Measurements from ENCODE around the gene RPS6KA1.
"Not testable (repeated sequence)": the region's sequence is repeated elsewhere in the genome, so short reads cannot be mapped to it uniquely, and the experiment has no call there.

RPS6KA1 gene

DNA sequence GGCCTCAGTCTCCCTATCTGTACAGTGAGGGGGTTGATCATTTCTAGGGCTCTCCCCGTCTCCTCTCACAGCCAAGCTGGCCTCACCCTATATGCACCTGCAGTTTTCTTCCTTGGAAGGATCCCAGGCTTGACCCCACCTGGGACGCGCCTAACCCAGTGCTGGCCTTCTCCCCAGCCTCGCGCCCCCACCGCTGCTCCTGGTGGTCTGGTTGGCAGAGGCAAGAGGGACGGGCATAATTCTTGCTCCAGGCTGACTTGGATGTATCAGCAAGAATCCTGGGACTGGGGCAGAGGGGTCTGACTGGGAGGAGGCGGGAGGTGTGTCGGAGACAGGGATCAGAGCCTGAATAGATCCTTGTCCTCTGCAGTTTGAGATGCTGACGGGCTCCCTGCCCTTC is 25.2 kb downstream of the RPS6KA1 start:
- no peak for DNase-seq (ENCODE audit: low read depth in 2 of 2)

DNA sequence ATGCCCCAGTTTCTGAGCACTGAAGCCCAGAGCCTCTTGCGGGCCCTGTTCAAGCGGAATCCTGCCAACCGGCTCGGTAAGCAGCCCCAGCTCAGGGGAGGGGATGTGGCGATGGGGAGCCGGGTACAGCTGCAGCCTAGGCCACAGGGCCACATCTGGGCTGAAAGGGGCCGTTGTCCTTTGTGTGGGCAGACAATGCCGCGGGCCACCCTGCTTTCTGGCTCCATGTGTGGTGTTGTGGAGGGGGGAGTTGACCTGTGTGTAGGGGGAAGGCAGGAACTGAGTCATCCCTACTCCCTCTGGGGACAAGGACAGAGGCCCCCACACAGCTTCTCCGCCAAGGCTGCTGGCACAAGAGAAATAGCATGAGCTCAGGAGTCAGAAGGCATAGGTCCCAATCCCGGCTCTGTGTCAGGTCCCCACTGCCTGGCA is 26.0 kb downstream of the RPS6KA1 start:
- DNase-seq (ENCODE audit: low read depth in 2 of 2) = no peak

DNA sequence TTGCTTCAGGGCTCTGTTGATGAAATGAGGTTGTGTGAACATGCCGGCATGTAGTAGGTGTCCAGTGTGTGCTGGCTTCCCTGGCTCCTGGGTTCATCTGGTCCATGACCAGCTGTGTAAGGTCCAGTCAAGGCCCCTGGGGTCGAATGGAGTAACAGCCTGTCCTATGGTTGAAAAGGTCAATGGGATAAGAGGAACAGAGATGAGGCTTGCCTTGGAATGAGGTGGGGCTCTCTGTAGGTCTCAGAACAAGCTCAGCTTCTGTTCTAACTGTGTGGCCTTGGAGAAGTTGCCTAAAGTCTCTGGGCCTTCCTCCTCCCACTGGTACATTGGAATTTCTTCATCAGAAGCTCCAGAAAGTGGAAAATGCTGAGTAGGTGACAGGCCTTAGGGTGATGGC is 26.6 kb downstream of the RPS6KA1 start:
- no peak for DNase-seq (ENCODE audit: low read depth in 2 of 2)

DNA sequence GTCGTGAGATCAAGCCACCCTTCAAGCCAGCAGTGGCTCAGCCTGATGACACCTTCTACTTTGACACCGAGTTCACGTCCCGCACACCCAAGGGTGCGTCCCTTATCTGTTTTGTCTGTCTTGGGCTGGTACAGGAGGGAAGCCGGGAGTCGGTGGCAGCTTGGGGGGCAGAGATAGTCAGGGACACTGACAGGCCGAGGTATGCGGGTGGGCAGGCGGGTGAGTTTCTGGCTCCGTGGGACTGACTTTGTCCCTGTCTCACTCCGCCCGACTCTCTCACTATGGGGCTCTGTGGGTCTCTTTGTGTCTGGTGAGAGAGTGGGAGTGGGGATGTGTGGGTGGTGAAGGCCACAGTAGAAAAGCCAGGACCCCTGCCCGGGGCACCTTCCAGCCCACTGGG is 27.4 kb downstream of the RPS6KA1 start:
- no peak for DNase-seq (ENCODE audit: low read depth in 2 of 2)

DNA sequence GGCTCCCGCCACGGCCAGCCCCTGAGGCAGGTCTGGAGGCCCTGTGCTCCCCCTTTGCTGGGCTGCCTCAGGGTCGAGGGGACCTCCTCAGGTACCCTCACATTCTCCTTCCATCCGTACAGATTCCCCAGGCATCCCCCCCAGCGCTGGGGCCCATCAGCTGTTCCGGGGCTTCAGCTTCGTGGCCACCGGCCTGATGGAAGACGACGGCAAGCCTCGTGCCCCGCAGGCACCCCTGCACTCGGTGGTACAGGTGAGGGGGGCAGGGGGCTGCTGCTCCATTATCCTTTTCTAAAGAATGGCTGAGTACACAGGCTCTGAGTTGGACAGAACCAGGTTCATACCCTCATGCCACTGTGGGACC is 29.1 kb downstream of the RPS6KA1 start:
- no peak for DNase-seq (ENCODE audit: low read depth in 2 of 2)

DNA sequence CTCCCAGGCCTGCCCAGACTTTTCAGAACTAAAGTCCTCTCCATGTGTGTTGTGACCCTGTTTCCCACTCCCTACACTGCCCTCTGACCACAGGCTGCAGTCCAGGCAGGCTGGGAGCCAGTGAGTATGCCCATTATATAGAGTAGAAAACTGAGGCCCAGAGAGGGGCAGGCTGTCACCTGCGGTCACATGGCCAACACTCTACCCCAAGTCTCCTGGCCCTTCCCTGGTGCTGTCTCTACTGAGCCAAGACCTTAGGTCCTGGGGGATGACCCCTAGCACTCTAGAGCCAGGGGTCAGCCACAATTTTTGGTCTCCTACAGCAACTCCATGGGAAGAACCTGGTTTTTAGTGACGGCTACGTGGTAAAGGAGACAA is 30.8 kb downstream of the RPS6KA1 start:
- DNase-seq (ENCODE audit: low read depth in 2 of 2) = no peak

DNA sequence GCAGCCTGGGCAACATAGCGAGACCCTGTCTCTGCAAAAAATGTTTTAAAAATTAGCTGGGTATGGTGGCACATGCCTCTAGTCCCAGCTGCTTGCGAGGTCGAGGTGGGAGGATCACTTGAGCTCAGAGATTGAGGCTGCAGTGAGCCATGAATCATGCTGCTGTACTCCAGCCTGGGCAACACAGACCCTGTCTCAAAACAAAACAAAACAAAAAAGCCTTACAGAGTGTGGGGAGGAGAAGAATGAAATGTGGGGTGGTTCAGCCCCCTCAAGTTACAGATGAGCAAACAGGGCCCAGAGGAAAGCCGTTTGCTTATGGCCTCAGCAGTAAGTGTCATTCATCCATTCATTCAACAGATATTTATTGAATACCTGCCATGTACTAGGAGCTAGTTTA is 40.7 kb downstream of the RPS6KA1 start:
- no peak for DNase-seq (ENCODE audit: low read depth in 2 of 2)

DNA sequence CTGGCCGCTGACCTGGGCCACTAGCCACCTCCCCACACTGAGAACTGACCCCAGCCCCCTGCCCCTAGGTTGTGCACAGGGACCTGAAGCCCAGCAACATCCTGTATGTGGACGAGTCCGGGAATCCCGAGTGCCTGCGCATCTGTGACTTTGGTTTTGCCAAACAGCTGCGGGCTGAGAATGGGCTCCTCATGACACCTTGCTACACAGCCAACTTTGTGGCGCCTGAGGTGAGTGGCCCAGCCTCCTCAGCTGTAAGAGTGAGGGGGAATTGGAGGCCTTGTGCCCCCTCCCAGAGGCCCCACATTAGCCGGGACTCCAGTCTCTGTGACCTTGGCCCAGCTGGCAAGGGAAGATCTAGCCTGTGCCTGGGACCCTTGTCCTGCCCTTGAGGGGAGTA is 41.8 kb downstream of the RPS6KA1 start:
- DNase-seq (ENCODE audit: low read depth in 2 of 2) = no peak

DNA sequence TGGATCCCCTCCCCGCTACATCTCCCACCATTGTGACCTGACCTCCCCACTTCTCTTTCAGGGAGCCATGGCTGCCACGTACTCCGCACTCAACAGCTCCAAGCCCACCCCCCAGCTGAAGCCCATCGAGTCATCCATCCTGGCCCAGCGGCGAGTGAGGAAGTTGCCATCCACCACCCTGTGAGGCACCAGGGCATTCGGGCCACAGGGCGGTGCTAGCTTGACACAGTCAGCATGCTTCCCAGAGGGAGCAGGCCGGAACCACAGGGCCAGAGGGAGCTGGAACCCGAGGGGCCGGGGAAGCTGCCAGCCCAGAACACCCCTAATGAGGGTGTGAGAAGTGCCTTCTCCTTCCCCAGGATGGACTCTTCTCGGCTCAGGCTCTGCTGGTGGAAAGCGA is 44.5 kb downstream of the RPS6KA1 start:
- DNase-seq (ENCODE audit: low read depth in 2 of 2) = no peak

DNA sequence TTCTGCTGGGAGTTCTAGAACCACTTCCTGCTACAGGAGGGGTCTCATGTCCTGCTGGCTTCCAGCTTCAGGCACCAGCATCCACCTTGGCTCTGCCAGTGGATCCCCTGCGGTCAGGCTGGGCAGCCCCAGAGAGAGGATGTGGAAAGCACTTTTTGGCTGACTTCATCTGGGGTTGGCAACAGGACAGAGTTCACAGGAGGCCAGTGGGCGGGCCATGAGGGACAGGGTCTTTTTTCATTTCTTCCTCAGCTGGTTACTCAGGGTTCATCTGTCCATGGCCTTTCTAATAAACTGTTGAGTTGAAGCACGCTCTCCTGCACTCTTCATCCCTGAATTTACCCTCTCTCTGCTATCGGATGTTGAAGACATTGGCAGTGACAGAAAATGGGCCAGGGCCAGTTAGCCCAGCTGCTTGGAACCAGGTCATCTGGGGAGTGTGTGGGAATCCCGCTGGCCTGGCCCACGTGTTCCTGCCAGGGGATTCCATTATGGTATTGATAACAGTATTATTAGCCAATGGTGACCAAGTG is 45.2 kb downstream of the RPS6KA1 start:
- no peak for DNase-seq (ENCODE audit: low read depth in 2 of 2)

DNA sequence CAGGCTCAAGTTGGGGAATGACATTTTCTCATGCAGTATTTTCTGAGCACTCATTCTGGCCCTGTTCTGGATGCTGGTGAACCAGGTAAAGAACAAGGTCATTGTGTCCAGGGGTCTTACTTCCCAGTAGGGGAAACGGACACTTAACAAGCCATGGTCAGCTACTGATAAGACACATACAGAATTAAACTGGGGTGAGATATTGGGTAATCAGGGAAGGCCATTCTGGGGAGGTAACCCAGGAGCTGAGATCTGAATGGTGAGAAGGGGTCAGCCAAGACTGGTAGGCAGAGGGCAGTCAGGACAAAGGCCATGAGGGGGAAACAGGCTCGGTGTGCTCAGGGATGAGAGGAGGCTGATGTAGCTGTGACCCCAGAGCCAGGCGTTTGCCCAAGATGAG is 45.8 kb downstream of the RPS6KA1 start:
- no peak for DNase-seq (ENCODE audit: low read depth in 2 of 2)

DNA sequence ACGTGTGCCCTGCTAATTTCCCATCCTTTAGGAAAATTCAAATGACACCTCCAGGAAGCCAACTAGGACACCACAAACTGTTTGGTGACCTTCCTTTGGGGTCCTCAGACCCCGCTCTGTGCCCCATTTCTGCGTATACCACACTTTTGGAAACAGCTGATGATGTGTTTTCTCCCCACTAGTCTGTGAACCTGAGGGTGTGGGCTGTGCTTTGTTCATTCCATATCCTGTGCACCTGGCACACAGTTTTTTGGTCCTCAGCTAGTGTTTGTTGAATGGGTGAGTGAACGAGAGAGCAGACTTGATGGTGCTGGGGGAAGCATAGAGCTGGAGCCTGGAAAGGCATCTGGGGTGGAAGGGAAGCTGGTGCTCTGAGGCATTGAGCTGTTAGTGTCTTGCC is 48.6 kb downstream of the RPS6KA1 start:
- DNase-seq (ENCODE audit: low read depth in 2 of 2) = no peak

DNA sequence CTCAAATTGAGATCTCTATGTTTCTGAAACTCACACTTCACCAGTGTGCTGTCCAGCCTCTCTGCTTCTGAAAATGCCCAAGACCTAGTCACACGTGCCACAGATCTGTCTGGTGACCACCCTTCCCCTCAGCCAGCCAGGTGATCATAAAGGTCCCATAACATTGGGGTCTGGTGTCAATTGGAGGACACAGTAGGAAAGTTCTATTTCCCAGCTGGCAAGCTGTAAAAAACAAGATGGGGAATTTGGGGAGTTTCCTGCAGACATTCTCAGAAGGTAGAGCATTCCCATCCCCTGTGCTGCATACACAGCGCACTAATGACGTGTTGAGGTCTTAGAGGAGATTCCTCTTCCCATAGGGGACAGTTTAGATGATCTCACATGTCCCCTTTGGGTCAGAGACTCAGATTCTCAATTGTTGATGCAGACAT is 50.1 kb downstream of the RPS6KA1 start:
- DNase-seq (ENCODE audit: low read depth in 2 of 2) = no peak

DNA sequence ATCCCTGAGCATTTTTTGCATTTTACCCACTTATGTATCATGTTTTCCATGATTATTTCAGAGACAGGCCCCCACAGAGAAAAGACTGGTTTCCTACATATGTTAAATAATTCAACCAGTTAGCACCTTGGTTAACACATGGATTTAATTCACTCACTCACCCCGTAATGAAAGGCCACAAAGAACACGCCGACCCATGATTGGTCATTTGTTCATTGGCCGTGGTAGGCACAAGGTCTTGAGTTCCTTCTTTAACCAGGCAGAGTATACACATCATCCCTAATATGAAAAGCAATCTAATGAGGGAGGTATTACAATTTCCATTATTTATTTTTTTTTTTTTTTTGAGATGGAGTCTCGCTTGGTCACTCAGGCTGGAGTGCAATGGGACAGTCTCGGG is 50.6 kb downstream of the RPS6KA1 start:
- DNase-seq (ENCODE audit: low read depth in 2 of 2) = no peak

DNA sequence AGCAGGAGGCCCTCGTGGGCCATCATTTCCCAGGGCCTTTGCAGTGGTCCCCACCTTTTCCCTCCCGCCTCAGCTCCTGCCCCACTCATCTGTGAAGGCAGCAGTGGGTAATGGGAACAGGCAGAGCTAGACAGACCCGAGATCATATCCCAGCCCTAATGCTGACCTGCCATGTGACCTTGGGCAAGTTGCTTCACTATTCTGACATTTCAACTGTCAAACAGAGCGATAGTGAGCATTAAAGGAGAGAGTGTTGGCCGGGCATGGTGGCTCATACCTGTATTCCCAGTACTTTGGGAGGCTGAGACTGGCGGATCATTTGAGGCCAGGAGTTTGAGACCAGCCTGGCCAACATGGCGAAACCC is 51.7 kb downstream of the RPS6KA1 start:
- no peak for DNase-seq (ENCODE audit: low read depth in 2 of 2)

DNA sequence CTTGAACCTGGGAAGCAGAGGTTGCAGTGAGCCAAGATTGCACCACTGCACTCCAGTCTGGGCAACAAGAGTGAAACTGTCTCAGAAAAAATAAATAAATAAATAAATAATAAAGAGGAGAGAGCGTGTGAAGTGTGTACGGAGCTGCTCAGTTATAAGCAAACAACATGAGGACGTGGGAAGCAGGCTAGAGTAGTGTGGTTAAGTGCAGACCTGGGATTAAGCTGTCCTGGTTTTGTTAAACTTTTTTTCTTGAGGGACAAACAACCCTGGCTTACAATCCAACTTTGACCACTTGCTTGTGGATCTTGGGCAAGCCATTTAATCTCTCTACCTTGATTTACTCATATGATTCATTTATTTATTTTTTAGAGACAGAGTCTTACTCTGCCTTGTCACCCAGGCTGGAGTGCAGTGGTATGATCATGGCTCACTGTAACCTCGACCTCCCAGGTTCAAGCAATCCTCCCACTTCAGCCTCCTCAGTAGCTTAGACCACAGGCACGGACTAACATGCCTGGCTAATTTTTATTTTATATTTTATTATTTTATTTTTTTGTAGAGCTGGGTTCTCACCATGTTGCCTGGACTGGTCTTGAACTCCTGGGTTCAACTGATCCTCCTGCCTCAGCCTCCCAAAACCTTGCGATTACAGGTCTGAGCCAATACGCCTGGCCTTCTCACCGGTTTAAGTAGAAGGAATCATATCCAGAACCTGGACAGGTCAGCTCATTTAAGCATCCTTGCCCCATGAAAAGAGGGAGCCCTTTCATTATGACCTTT is 52.7 kb downstream of the RPS6KA1 start:
- DNase-seq (ENCODE audit: low read depth in 2 of 2) = no peak

DNA sequence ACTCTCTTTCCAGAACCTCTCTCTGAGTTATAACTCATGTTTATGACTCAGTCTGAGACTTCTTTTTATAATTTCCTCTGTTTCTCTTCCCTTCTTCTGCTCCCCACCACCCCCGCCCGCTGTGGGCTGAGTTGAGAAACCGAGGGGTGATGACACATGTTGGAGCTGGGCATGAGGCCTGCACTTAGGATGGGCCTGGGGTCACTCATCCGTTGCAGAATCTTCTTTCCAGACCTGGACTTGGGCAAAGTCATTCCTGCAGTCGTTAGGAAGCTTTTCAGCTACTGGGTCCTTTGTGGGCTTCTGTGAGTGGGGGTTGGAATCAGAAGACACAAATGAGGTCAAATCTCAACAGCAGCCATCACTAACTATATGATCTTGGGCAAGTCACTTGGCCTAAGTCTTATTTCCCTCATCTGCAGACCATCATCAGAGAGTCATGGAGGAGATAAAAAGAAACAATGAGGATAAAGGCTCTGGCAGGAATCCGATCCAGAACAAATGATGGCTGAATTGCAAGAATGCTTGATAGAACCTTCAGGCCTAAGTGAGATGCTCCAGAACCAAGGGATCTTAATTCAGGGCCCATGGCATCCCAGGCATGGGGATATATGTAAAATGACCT is 53.4 kb downstream of the RPS6KA1 start:
- DNase-seq (ENCODE audit: low read depth in 2 of 2) = peak; percentile 75 to 81

DNA sequence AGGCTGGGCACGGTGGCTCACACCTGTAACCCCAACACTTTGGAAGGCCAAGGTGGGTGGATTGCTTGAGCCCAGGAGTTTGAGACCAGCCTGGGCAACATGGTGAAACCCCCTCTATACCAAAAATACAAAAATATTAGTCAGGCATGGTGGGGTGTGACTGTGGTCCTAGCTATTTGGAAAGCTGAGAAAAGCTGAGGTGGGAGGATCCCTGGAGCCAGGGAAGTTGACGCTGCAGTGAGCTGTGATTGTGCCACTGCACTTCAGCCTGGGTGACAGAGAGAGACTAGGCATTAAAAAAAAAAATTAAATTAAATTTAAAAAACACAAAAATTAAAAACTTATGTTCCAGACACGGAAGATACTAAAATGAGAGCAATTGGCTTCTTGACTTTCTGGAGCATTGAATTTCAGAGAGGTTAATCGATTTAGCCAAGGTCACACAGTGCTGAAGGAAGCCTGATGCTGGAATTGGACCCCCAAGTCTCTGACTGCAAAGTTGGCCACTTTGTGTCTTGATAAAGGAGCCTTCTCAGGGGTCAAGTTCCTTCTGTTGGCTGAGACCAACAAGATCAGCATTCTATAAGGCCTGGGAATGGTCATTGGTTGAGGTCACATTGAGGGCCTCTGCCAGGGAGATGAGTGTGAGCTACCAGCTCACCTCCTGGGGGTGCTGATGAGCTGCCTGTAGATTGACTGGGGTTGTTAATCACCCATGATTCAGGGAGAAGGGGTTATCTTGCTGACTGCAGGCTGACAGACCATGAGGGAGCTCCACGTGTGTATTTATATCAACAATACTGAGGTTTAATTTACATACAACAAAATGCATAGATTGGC is 54.3 kb downstream of the RPS6KA1 start:
- peak; percentile 34 to 48 for DNase-seq (ENCODE audit: low read depth in 2 of 2)

DNA sequence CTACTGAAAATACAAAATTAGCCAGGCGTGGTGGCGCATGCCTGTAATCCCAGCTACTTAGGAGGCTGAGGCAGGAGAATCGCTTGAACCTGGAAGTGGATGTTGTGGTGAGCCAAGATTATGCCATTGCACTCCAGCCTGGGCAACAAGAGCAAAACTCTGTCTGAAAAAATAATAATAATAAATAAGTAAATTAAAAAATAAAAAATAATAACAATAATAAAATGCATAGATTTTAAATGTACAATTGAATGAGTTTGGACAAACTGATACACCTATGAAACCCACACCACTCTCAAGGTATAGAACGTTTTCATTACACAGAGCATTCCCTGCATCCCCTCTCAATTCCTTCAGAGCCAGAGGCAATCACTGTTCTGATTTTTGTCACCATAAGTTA is 55.0 kb downstream of the RPS6KA1 start:
- DNase-seq (ENCODE audit: low read depth in 2 of 2) = not testable (repeated sequence)

DNA sequence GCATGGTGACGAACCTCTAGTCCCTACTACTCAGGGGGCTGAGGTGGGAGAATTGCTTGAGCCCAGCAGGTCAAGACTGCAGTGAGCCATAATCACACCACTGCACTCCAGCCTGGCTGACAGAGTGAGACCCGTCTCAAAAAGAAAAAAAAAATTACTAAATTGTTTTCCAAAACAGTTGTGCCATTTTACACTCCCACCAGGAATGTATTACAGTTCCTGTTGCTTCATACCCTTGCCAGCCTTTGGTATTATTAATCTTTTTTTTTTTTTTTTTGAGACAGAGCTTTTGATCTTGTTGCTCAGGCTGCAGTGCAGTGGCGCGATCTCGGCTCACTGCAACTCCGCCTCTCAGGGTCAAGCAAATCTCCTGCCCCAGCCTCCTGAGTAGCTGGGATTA is 55.9 kb downstream of the RPS6KA1 start:
- DNase-seq (ENCODE audit: low read depth in 2 of 2) = no peak

DNA sequence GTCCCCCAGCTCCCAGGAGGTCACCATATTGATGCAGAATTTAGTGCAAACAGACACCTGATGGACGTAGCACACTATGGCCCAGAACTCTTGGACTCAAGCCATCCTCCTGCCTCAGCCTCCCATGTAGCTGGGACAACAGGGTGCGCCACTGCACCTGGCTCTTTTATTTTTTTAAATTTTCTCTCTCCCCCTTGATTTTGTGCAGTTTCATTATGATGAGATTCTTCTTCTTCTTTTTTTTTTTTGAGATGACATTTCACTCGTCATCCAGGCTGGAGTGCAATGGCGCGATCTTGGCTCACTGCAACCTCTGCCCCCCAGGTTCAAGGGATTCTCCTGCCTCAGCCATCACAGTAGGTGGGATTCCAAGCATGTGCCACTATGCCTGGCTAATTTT is 63.8 kb downstream of the RPS6KA1 start:
- no peak for DNase-seq (ENCODE audit: low read depth in 2 of 2)

DNA sequence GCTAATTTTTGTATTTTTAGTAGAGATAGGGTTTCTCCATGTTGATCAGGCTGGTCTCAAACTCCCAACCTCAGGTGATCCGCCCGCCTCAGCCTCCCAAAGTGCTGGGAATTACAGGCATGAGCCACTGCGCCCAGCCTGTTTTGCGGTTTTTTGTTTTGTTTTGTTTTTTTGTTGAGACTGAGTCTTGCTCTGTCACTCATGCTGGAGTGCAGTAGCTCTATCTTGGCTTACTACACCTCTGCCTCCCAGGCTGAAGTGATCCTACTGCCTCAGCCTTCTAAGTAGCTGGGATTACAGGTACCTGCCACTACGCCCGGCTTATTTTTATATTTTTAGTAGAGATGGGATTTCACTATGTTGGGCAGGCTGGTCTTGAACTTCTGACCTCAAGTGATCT is 65.0 kb downstream of the RPS6KA1 start:
- not testable (repeated sequence) for DNase-seq (ENCODE audit: low read depth in 2 of 2)

DNA sequence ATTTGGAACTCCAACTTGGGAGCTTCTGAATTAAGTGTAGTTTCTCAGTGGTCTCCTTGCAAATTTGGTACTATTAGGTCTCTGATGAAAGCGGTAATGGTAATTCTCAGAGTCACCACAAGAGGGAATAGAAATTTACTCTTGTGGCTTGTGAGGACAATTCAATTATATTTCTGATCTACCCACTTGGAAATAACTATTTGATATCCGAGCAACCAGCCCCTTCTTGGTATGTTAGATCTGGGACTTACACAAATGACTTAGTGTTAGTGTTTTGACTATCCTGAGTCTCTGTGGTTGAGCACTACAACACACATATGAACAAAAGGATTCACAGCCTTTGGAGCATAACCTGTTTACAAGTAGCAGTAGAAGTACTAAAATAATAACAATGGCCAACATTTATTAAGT is 68.1 kb downstream of the RPS6KA1 start:
- no peak for DNase-seq (ENCODE audit: low read depth in 2 of 2)
